Gastroesophageal sphincter (tissue), 4 donors: ENCODE results near the gene MYRIP. TPM values are rescaled to one million over a fixed set of nuclear protein-coding genes. Genes with fewer than 3 reads are reported as not detected.

Experiments
- ATAC-seq: fragments of 150-250 bp; one replicate; pipeline ENCODE4 v1.9.1; 2016; ENCODE audit warnings: mild to moderate bottlenecking, moderate library complexity
- H3K27ac ChIP-seq, 4 donors: fragments of 200-600 bp; sonication (generic) in 3 of 4; 1 replicate in 3 of 4; 2 replicates in 1 of 4; pipeline ENCODE4 v1.5.1; 2016 to 2019
- H3K27me3 ChIP-seq: fragments of 200-600 bp; sonication (generic); one replicate; pipeline ENCODE4 v1.5.1; 2019
- H3K36me3 ChIP-seq, 2 donors: fragments of 200-600 bp; sonication (generic); one replicate each; pipeline ENCODE4 v1.5.1; 2019; ENCODE audit warnings: control low read depth in 1 of 2
- H3K4me1 ChIP-seq, 3 donors: fragments of 200-600 bp; sonication (generic); 1 replicate in 2 of 3; 2 replicates in 1 of 3; pipeline ENCODE4 v1.5.1; 2016 to 2019; ENCODE audit warnings: control low read depth in 2 of 3
- H3K4me3 ChIP-seq, 2 donors: fragments of 200-600 bp; sonication (generic); one replicate each; pipeline ENCODE4 v1.5.1; 2019; ENCODE audit warnings: mild to moderate bottlenecking in 1 of 2, moderate library complexity in 1 of 2
- H3K9me3 ChIP-seq, 3 donors: fragments of 200-600 bp; sonication (generic); one replicate each; pipeline ENCODE4 v1.5.1; 2017 to 2019; ENCODE audit warnings: control low read depth in 2 of 3
- CTCF ChIP-seq, 4 experiments: fragments of 200-600 bp in 2 of 4; fragments of 450-650 bp in 2 of 4; sonication (generic) in 1 of 4; IDR thresholded peaks; one replicate each; pipeline ENCODE4 v1.5.1; 2017 to 2019; ENCODE audit warnings: antibody characterized with exemption in 4 of 4, mild to moderate bottlenecking in 2 of 4, moderate library complexity in 2 of 4
- EP300 ChIP-seq: sonication (generic); formaldehyde crosslinking; IDR thresholded peaks from one replicate; pipeline ENCODE4 v1.6.1; 2017; ENCODE audit warnings: antibody characterized with exemption, mild to moderate bottlenecking
- POLR2A ChIP-seq, 2 donors: fragments of 450-650 bp; IDR thresholded peaks; one replicate each; pipeline ENCODE4 v1.6.1; 2017; ENCODE audit warnings: antibody characterized with exemption in 2 of 2, mild to moderate bottlenecking in 2 of 2, moderate library complexity in 1 of 2
- POLR2AphosphoS5 ChIP-seq: sonication (generic); formaldehyde crosslinking; IDR thresholded peaks from one replicate; pipeline ENCODE4 v1.6.1; 2017; ENCODE audit warnings: antibody characterized with exemption
- WGBS, 2 donors: methylation state at CpG; one replicate each; pipeline ENCODE4 v1.1.5; 2018; ENCODE audit warnings: low coverage in 1 of 2; 5-methylcytosine and 5-hydroxymethylcytosine counted together
- total RNA-seq, 4 donors: library from RNA; depleted of rRNA; stranded (reverse); fragments of >200 nt; gene quantifications; one replicate each; pipeline ENCODE4 v1.1.0, GENCODE V29; 2016

Gene MYRIP
- total RNA-seq, 4 donors from 2014 or later = 3.7 to 6.4 (median 5.0) TPM

GRCh38 chr3:40178012-40178594, 368.7 kb downstream of the MYRIP start:
- no peak overlapping the region for H3K27ac ChIP-seq
- no peak for ATAC-seq
- no peaks in the 10 kb centered on the region for H3K36me3 ChIP-seq
- H3K27me3 ChIP-seq = no peaks in the 10 kb centered on the region
- no peaks in the 10 kb centered on the region for H3K9me3 ChIP-seq
- WGBS, 2 donors = 87 to 89% methylated on average over 4 to 6 of the region's 6 CpGs
- no peak for TF ChIP-seq CTCF (IDR thresholded peaks at IDR 0.05)
- TF ChIP-seq POLR2AphosphoS5 = no peak
- no peak for TF ChIP-seq POLR2A (IDR thresholded peaks at IDR 0.05)
- TF ChIP-seq EP300 = no peak
- H3K4me3 ChIP-seq = no peak overlapping the region
- H3K4me1 ChIP-seq = peaks cover 0 to 8% (median 0%) of the 10 kb centered on the region in 3 donors

- no peak for ATAC-seq
- no peaks in the 10 kb centered on the region for H3K27me3 ChIP-seq
- TF ChIP-seq POLR2A (IDR thresholded peaks at IDR 0.05) = no peak
- peak; percentile 27 to 74 (median 52) for TF ChIP-seq CTCF (IDR thresholded peaks at IDR 0.05)
- WGBS, 2 donors = 0 to 4% methylated on average over 2 to 3 of the region's 3 CpGs
- H3K36me3 ChIP-seq = no peaks in the 10 kb centered on the region
- H3K4me3 ChIP-seq = no peak overlapping the region
- no peak overlapping the region for H3K27ac ChIP-seq
- peaks cover 0 to 8% (median 0%) of the 10 kb centered on the region in 3 donors for H3K4me1 ChIP-seq
- no peaks in the 10 kb centered on the region for H3K9me3 ChIP-seq
These were observed 369.6 kb downstream of the MYRIP start for GRCh38 chr3:40179016-40179415.

GRCh38 chr3:40181182-40181581, 371.8 kb downstream of the MYRIP start:
- H3K36me3 ChIP-seq = no peaks in the 10 kb centered on the region
- H3K9me3 ChIP-seq = no peaks in the 10 kb centered on the region
- no peak for TF ChIP-seq POLR2A (IDR thresholded peaks at IDR 0.05)
- no peak for TF ChIP-seq CTCF (IDR thresholded peaks at IDR 0.05)
- TF ChIP-seq POLR2AphosphoS5 = no peak
- no peak for TF ChIP-seq EP300

GRCh38 chr3:40185029-40185695, 375.8 kb downstream of the MYRIP start:
- no peak overlapping the region for H3K4me3 ChIP-seq
- H3K27ac ChIP-seq = no peak overlapping the region
- TF ChIP-seq CTCF (IDR thresholded peaks at IDR 0.05) (no peak), EP300 (no peak), POLR2A (IDR thresholded peaks at IDR 0.05) (no peak), POLR2AphosphoS5 (no peak)
- no peak for ATAC-seq
- no peaks in the 10 kb centered on the region for H3K4me1 ChIP-seq
- no peaks in the 10 kb centered on the region for H3K36me3 ChIP-seq
- WGBS, 2 donors = 37 to 49% methylated on average over 7 to 8 of the region's 10 CpGs
- no peaks in the 10 kb centered on the region for H3K27me3 ChIP-seq
- no peaks in the 10 kb centered on the region for H3K9me3 ChIP-seq

More at GRCh38 chr3:40181182-40181581, 371.8 kb downstream of the MYRIP start:
- Histone ChIP-seq H3K27me3 (no peaks in the 10 kb centered on the region), H3K4me3 (no peak overlapping the region), H3K27ac (no peak overlapping the region), H3K4me1 (peaks cover 0 to 8% (median 0%) of the 10 kb centered on the region in 3 donors)
- 80 to 100% methylated on average over 2 to 3 of the region's 3 CpGs for WGBS, 2 donors
- no peak for ATAC-seq

- no peak overlapping the region for H3K27ac ChIP-seq
- TF ChIP-seq CTCF (IDR thresholded peaks at IDR 0.05) (no peak), EP300 (no peak), POLR2A (IDR thresholded peaks at IDR 0.05) (no peak), POLR2AphosphoS5 (no peak)
- no peaks in the 10 kb centered on the region for H3K36me3 ChIP-seq
- H3K4me1 ChIP-seq = no peaks in the 10 kb centered on the region
- H3K4me3 ChIP-seq = no peak overlapping the region
- WGBS, 2 donors = 86% methylated on average over 1 of the region's 2 CpGs; no CpG with 5 or more reads in 1 of the 2 donors
- H3K9me3 ChIP-seq = no peaks in the 10 kb centered on the region
- no peak for ATAC-seq
- H3K27me3 ChIP-seq = no peaks in the 10 kb centered on the region
These were observed 377.1 kb downstream of the MYRIP start for GRCh38 chr3:40186508-40186907.
